Nephron progenitor cell (in vitro differentiated cells): ENCODE measurements around the gene FAM120B.

Source experiments
- DNase-seq: peaks from one replicate; pipeline ENCODE4 v3.0.0; 2021
- H3K27ac Mint-ChIP-seq: 2 replicates; pipeline ENCODE4 v1.8.0; 2021; ENCODE audit warnings: mild to moderate bottlenecking, moderate library complexity, mixed read lengths
- H3K27me3 Mint-ChIP-seq: 2 replicates; pipeline ENCODE4 v1.8.0; 2021; ENCODE audit warnings: mild to moderate bottlenecking, low read depth, mixed read lengths; ENCODE audit not compliant: poor library complexity
- H3K36me3 Mint-ChIP-seq: 2 replicates; pipeline ENCODE4 v1.8.0; 2021; ENCODE audit warnings: low read depth, mixed read lengths
- H3K4me1 Mint-ChIP-seq: 2 replicates; pipeline ENCODE4 v1.8.0; 2021; ENCODE audit warnings: mixed read lengths
- H3K4me3 Mint-ChIP-seq: 2 replicates; pipeline ENCODE4 v1.8.0; 2021; ENCODE audit warnings: mild to moderate bottlenecking, moderate library complexity, mixed read lengths
- H3K9me3 Mint-ChIP-seq: 2 replicates; pipeline ENCODE4 v1.8.0; 2021; ENCODE audit warnings: mild to moderate bottlenecking, moderate library complexity, mixed read lengths
- TF ChIP-seq, protein P1 (sequence below): fragments of 200-600 bp; sonication (generic); IDR thresholded peaks from 2 replicates; pipeline ENCODE4 v1.5.0; 2021; ENCODE audit warnings: antibody characterized with exemption

Gene FAM120B

DNA sequence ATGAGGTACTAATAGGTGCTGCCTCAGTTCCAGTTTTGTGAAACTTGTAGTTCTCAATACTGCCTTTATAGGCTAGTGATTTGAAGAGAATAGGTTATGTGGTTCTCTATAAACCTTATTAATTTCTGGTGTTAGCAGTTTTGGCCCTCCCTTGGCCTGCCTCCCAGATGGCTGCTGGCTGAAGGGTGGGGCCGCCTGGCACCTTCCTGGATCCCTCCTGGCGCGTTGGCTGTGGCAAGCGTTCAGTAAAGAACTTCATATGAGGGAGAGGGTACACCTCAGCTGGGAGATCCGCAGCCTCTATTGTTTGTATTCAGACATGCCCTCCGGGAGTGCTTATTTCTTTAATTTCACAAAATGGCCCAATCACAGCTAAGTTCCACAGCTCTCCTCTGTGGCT lies 51.9 kb downstream of the FAM120B start:
- Mint-ChIP-seq H3K4me1 (no peaks in the 10 kb centered on the region), H3K27me3 (no peaks in the 10 kb centered on the region)

DNA sequence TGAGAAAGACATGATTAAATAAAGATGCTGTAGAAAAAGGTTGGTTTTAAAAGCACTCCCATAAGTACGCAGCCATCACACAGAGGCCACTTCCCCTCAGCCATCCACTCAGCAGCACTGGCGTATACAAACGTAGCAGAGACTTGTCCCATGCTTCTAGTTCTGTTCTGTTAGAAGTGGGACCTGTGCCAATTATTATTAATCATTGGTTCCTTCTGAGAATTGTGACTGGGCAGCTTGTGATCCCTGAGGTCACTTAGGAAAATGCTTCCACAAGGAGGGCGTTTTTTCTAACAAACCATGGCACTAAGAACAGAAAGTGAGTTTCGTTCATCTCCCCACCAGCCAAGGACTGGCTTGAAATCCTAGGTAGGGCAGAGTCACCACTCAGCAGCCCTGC lies 53.9 kb downstream of the FAM120B start:
- Mint-ChIP-seq H3K27me3 (no peaks in the 10 kb centered on the region), H3K27ac (no peak overlapping the region), H3K4me3 (no peak overlapping the region), H3K36me3 (peaks cover 68% of the 10 kb centered on the region), H3K4me1 (peaks cover 14% of the 10 kb centered on the region), H3K9me3 (no peaks in the 10 kb centered on the region)
- DNase-seq: no peak
- TF ChIP-seq, protein P1, sequence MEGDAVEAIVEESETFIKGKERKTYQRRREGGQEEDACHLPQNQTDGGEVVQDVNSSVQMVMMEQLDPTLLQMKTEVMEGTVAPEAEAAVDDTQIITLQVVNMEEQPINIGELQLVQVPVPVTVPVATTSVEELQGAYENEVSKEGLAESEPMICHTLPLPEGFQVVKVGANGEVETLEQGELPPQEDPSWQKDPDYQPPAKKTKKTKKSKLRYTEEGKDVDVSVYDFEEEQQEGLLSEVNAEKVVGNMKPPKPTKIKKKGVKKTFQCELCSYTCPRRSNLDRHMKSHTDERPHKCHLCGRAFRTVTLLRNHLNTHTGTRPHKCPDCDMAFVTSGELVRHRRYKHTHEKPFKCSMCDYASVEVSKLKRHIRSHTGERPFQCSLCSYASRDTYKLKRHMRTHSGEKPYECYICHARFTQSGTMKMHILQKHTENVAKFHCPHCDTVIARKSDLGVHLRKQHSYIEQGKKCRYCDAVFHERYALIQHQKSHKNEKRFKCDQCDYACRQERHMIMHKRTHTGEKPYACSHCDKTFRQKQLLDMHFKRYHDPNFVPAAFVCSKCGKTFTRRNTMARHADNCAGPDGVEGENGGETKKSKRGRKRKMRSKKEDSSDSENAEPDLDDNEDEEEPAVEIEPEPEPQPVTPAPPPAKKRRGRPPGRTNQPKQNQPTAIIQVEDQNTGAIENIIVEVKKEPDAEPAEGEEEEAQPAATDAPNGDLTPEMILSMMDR: no peak

More for the DNA sequence above, 51.9 kb downstream of the FAM120B start:
- Mint-ChIP-seq H3K9me3 (peaks cover 17% of the 10 kb centered on the region), H3K27ac (no peak overlapping the region), H3K36me3 (peaks cover 74% of the 10 kb centered on the region), H3K4me3 (no peak overlapping the region)
- TF ChIP-seq, protein P1: no peak
- no peak for DNase-seq

DNA sequence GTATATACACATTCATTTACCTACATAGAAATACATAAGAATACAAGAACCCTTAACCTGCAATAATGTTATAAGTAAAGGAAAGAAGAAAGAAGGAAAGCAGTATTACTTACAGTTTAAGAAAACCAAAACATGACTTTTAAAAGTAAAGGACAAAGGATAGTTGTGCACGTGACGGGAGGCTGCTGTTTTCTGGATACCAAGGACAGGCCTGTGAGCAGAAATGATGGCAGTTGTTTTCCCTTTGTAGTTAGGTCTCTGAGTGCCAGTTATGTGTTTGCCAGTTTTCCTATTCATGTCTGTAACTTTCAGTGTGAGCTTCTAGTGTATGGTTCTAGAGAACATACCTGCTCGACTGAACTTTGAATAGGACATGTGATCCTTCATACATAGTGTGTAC lies 54.8 kb downstream of the FAM120B start:
- H3K27ac Mint-ChIP-seq: no peak overlapping the region
- H3K27me3 Mint-ChIP-seq: no peaks in the 10 kb centered on the region
- H3K9me3 Mint-ChIP-seq: no peaks in the 10 kb centered on the region
- peaks cover 23% of the 10 kb centered on the region for H3K4me1 Mint-ChIP-seq
- TF ChIP-seq, protein P1: no peak
- peaks cover 64% of the 10 kb centered on the region for H3K36me3 Mint-ChIP-seq
- DNase-seq: no peak
- no peak overlapping the region for H3K4me3 Mint-ChIP-seq

DNA sequence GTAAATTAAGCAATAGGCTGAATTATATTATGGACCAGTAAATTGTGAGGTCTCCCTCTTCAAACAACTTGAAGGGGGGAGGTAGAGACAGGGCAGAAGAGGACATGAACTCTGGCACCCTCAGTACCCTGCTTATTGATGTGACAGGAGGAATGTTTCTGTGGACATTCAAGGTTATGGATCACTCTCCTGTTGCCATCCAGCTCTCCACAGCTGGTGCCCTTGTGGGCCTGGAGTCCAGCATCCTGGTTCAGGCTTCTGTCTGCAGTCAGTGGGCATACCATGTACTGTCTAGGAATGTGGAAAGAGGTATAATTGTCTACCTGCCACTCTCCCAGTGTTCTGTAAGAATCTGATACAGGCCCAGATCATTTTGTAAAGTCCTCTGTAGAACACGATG lies 55.6 kb downstream of the FAM120B start:
- TF ChIP-seq, protein P1: no peak
- Mint-ChIP-seq H3K4me3 (no peak overlapping the region), H3K9me3 (no peaks in the 10 kb centered on the region), H3K27ac (no peak overlapping the region), H3K27me3 (no peaks in the 10 kb centered on the region), H3K4me1 (peaks cover 28% of the 10 kb centered on the region), H3K36me3 (peaks cover 72% of the 10 kb centered on the region)
- no peak for DNase-seq

DNA sequence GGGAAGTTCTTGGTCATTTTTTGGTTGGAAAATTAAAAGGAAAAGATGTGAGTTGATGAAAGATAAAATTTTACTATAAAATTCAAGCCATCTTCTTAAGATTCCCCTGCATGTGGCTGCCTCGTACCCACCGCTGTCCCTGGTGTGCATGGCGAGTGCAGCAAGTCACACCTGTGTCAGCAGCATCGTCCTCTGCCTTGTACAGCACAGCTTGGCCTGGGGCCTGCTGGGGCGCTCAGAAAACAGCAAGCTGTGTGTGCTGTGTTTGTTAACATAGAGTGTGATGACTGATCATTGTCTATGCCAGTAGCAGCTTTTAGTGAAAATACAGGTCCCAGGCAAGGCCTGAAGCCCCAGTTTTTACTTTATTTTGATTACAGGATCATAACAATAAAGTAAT lies 56.7 kb downstream of the FAM120B start:
- Mint-ChIP-seq H3K4me1 (peaks cover 28% of the 10 kb centered on the region), H3K36me3 (peaks cover 65% of the 10 kb centered on the region), H3K4me3 (no peak overlapping the region), H3K27ac (peak overlapping the region; percentile 72), H3K27me3 (no peaks in the 10 kb centered on the region), H3K9me3 (no peaks in the 10 kb centered on the region)
- TF ChIP-seq, protein P1: no peak
- no peak for DNase-seq

DNA sequence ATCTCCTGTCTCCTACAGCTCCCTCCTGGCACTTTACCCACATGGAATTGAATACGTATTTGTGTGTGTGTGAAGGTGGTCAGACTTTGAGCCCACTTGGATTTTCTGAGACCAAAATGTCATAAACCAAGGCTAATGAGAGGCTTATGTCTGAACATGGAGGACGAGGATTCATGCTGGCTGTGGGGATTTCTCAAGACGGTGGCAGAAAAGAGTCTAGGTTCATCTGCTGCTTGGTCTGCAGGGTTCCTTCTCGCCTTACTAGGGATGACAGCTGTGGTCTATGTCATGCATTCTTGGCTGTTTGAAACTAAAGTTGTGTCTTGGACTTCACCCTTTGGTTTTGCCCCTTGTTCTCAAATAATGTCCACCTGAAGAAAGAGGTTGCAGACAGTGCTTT lies 58.6 kb downstream of the FAM120B start:
- DNase-seq: no peak
- Mint-ChIP-seq H3K27me3 (no peaks in the 10 kb centered on the region), H3K9me3 (no peaks in the 10 kb centered on the region), H3K4me1 (peaks cover 34% of the 10 kb centered on the region), H3K36me3 (peaks cover 60% of the 10 kb centered on the region), H3K27ac (no peak overlapping the region), H3K4me3 (no peak overlapping the region)
- TF ChIP-seq, protein P1: no peak
